ENCODE measurements around the gene XG.

Gene XG

DNA sequence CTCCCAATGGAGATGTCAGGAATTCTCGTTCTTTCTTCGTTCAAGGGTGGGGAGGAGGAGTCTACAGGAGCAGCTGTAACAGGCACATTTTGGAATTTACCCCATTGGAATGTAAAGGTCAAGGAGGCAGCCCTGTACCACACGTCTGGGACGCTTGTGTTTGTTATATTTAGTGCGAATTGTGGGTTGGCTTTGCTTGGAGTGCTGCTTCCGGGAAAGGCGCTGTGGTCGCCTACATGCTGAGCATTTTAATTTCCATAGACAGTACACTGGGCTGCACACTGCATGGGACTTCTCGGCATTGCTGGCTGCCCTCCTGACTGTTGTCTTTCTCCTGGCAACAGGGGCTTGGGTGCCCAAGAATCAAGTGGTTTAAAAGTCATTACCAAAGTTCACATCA lies 89.7 kb downstream of the XG start:
- TF ChIP-seq, protein P1, sequence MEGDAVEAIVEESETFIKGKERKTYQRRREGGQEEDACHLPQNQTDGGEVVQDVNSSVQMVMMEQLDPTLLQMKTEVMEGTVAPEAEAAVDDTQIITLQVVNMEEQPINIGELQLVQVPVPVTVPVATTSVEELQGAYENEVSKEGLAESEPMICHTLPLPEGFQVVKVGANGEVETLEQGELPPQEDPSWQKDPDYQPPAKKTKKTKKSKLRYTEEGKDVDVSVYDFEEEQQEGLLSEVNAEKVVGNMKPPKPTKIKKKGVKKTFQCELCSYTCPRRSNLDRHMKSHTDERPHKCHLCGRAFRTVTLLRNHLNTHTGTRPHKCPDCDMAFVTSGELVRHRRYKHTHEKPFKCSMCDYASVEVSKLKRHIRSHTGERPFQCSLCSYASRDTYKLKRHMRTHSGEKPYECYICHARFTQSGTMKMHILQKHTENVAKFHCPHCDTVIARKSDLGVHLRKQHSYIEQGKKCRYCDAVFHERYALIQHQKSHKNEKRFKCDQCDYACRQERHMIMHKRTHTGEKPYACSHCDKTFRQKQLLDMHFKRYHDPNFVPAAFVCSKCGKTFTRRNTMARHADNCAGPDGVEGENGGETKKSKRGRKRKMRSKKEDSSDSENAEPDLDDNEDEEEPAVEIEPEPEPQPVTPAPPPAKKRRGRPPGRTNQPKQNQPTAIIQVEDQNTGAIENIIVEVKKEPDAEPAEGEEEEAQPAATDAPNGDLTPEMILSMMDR (IDR thresholded peaks at IDR 0.05) = no peak

DNA sequence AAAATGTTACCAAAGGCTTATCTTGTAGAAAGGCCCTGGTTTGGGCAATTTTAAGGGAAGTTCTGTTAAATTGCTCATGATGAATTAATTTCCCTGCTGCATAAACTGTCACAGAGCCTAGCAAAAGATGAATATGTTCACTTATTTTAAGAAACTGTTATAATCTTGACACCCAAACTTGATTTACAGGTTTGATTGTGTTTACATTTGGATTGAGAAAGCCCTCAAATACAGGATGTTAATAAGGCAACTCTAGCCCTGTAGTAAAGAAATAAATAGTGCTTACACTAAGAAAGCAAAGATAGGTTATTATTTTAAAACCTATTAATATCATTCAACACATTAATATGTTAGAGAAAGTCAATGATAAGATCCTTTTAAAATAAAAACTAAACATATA lies 95.2 kb downstream of the XG start:
- TF ChIP-seq, protein P1 (IDR thresholded peaks at IDR 0.05) = no peak

DNA sequence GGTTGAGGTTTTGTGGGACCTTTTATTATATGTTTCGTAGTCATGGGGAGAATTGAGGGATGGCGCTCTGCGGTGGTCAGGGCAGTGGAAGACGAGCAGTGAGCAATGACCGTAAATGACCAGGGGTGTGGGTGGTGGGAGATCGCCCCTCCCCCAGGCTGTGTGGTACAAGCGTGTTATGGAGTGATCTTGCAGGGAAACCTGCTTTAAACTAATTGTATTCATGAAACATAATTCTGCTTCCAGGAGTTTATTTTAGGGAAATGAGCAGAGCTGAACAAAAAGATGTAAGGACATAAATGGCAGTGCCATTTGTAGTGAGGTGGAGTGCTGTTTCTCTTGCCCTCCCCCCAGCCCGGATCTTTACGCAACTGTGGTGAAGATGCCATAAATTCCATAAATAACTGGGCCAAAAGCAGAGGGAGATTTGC lies 97.0 kb downstream of the XG start:
- TF ChIP-seq, protein P1 (IDR thresholded peaks at IDR 0.05) = no peak

DNA sequence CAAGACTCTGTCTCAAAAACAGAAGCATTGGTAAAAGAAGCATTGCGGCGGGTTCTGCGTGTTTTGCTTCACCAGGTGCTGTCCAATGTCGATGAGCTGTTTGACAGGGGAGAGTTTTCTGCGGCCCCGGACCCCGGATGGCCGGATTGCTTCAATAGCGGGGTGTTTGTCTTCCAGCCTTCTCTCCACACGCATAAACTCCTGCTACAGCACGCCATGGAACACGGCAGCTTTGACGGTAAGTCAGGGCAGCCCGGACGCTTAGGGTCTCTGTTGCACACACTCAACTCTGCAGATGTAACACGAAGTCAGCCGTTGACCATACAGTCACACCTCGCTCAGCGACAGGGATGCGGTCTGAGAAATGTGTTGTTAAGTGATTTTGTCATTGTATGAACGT lies 103.1 kb downstream of the XG start:
- TF ChIP-seq, protein P1 (IDR thresholded peaks at IDR 0.05) = no peak

DNA sequence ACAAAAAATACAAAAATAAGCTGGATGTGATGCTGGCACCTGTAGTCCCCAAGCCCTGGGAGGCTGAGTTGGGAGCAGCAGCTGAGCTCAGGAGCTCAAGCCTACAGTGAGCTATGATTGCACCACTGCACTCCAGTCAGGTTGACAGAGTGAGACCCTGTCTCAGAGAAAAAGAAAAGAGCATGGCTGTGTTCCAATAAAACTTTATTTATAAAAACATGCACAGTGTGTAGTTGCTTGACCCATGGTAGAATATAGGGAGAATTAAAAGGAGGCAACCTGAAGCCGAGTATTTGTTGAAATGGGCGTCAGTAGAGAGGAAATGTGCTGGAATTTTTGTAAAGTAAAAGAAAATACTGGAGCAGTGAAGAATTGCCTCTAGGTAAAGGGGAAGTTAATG lies 103.9 kb downstream of the XG start:
- TF ChIP-seq, protein P1 (IDR thresholded peaks at IDR 0.05) = no peak

DNA sequence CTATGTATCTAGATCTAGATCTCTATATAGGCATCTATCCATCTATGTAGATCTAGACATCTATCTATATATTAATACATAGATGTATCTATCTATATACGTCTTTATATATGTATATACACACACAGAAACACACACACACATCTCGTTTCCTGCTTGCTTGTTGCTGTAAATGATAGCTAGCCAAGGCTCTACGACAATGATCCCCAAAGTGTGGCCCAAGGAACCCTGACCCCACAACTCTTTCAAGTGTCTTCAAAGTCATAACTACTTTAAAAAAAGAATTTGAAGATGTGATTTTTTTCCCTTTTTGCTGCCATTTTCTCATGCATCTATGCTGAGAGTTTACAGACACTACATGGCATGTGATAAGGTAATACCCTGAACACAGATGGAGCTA lies 105.7 kb downstream of the XG start:
- TF ChIP-seq, protein P1 (IDR thresholded peaks at IDR 0.05) = no peak

DNA sequence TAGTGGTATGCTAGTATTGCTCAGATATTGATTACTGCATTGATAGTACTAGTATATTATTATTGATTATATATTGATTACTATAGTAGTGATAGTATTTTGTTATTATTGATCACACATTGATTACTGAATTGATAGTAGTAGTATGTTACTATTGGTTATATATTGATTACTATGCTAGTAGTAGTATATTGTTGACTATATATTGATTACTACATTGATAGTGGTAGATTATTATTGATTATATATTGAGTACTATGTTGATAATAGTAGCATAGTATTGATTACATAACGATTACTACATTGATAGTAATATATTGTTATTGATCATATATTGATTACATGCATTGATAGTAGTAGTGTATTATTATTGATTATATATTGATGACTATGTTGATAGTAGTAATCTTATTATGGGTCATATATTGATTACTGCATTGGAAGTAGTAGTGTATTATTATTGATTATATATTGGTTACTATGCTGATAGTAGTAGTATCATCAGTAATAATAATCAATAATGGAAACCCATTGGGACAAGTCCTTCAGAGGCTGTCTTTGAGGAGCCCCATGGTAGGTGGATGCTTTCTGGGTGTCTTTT lies 107.5 kb downstream of the XG start:
- TF ChIP-seq, protein P1 (IDR thresholded peaks at IDR 0.05) = no peak

DNA sequence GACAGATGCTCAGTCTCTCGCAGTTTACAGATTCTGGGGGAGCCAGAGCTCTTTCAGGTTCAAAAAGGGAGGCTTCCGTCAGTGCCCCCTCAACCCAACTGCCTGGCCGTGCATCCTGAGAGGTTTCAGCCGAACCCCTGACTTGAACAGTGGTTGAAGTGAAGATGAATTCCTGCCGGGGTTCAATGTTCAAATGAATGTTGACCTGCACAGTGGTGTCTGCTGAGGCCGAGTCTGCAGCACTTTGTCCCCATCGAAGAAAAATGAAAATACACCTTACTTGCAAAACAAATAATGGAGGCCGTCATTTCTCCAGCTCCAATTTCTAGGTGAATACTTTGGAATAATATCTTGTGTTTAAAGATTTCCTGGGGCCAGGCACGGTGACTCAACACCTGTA lies 110.6 kb downstream of the XG start:
- TF ChIP-seq, protein P1 (IDR thresholded peaks at IDR 0.05) = no peak

Data from LNCAP (cell line).